GM12878 (cell line): Measurements from ENCODE around the gene MTFR1L. TPM values are rescaled to one million over a fixed set of nuclear protein-coding genes. Genes with fewer than 3 reads are reported as not detected.

Source experiments
- ATAC-seq: fragments of 200-7000 bp; cut with Tn5 transposase; 3 replicates; pipeline ENCODE4 v1.9.1; 2020; ENCODE audit warnings: mild to moderate bottlenecking, moderate library complexity
- BruUV-seq: library from RNA; stranded (reverse); fragments of 400-500 nt; replicated peaks from 2 replicates; lab custom pipeline; 2021; lab: Mats Ljungman, UMichigan
- CTCF ChIA-PET: fragments of 300-600 bp; sonication (Branson Sonifier 250); formaldehyde crosslinking; extraction: SDS; loops from one replicate; lab custom pipeline; 2021; ENCODE audit warnings: inconsistent platforms; lab: Yijun Ruan, JAX
- POLR2A ChIA-PET: fragments of 350-600 bp; formaldehyde crosslinking; extraction: SDS; loops from one replicate; lab custom pipeline; 2021; ENCODE audit warnings: inconsistent platforms; lab: Charles Lee
- RAD21 ChIA-PET: fragments of 300-600 bp; sonication (Branson Sonifier 250); formaldehyde crosslinking; loops from one replicate; lab custom pipeline; 2023; ENCODE audit warnings: antibody characterized with exemption; ENCODE audit not compliant: unreplicated experiment; lab: Charles Lee
- SMC1A ChIA-PET: fragments of 300-600 bp; sonication (Branson Sonifier 250); formaldehyde crosslinking; loops from one replicate; lab custom pipeline; 2023; ENCODE audit not compliant: unreplicated experiment, uncharacterized antibody; lab: Charles Lee
- DNase-seq: peaks from one replicate; pipeline ENCODE4 v3.0.0-alpha.2; 2011; ENCODE audit warnings: low read depth, low spot score
- FAIRE-seq: peaks from 3 replicates; lab custom pipeline; 2011; peaks lifted over from hg19 to GRCh38; lab: Jason Lieb, UNC
- H2AFZ ChIP-seq: 2 replicates; pipeline ENCODE4 v1.6.0; 2011; ENCODE audit warnings: low read depth, low read length, control low read depth; ENCODE audit not compliant: control insufficient read depth
- H3K27ac ChIP-seq: 2 replicates; pipeline ENCODE4 v1.5.1; 2011; ENCODE audit warnings: control low read depth; ENCODE audit not compliant: control insufficient read depth, insufficient read depth
- H3K27me3 ChIP-seq, 2 experiments: replicated peaks in 1 of 2; 2 replicates each; pipeline versions ENCODE4 v1.6.0 to v1.6.1; 2011; ENCODE audit warnings: low read length in 1 of 2; ENCODE audit not compliant: control insufficient read depth in 2 of 2, insufficient read depth in 2 of 2
- H3K36me3 ChIP-seq, 2 experiments: 2 replicates each; pipeline ENCODE4 v1.5.1; 2011; ENCODE audit warnings: low read length in 1 of 2; ENCODE audit not compliant: control insufficient read depth in 2 of 2, insufficient read depth in 2 of 2
- H3K4me1 ChIP-seq: 2 replicates; pipeline ENCODE4 v1.6.1; 2011; ENCODE audit warnings: mild to moderate bottlenecking, low read length, moderate library complexity, mixed read lengths; ENCODE audit not compliant: control insufficient read depth, insufficient read depth
- H3K4me2 ChIP-seq: 2 replicates; pipeline ENCODE4 v1.6.0; 2011; ENCODE audit warnings: control low read depth; ENCODE audit not compliant: control insufficient read depth, insufficient read depth
- H3K4me3 ChIP-seq: fragments of 200-600 bp; sonication (generic); 2 replicates; pipeline ENCODE4 v1.5.1; 2016
- H3K79me2 ChIP-seq: 2 replicates; pipeline ENCODE4 v1.6.0; 2011; ENCODE audit warnings: low read length; ENCODE audit not compliant: control insufficient read depth, insufficient read depth
- H3K9ac ChIP-seq: 2 replicates; pipeline ENCODE4 v1.8.0; 2011; ENCODE audit warnings: low read length, control low read depth, mixed read lengths; ENCODE audit not compliant: control insufficient read depth, insufficient read depth
- H3K9me3 ChIP-seq: replicated peaks from 3 replicates; pipeline ENCODE4 v1.5.1; 2011; ENCODE audit warnings: mild to moderate bottlenecking, low read length; ENCODE audit not compliant: control insufficient read depth, insufficient read depth
- H4K20me1 ChIP-seq: 2 replicates; pipeline ENCODE4 v1.6.0; 2011; ENCODE audit not compliant: control insufficient read depth, insufficient read depth
- BMI1 ChIP-seq: fragments of 450-650 bp; IDR thresholded peaks from 2 replicates; pipeline ENCODE4 v1.6.1; 2016; ENCODE audit warnings: mild to moderate bottlenecking, moderate library complexity, borderline replicate concordance
- GATAD2B ChIP-seq: fragments of 450-650 bp; conservative IDR thresholded peaks from 2 replicates; pipeline ENCODE4 v1.6.1; 2017; ENCODE audit warnings: low read depth, mild to moderate bottlenecking, moderate library complexity
- IKZF1 ChIP-seq: fragments of 450-650 bp; conservative IDR thresholded peaks from 2 replicates; pipeline ENCODE4 v1.6.1; 2017; ENCODE audit warnings: antibody characterized with exemption, mild to moderate bottlenecking
- SMAD1 ChIP-seq: fragments of 450-650 bp; IDR thresholded peaks from 2 replicates; pipeline ENCODE4 v1.6.1; 2018; ENCODE audit warnings: mild to moderate bottlenecking, low read depth; ENCODE audit not compliant: partially characterized antibody
- WGBS: methylation state at CpG from one replicate; pipeline ENCODE4 v1.1.6; 2016; ENCODE audit warnings: low lambda C conversion rate; ENCODE audit not compliant: insufficient replicate concordance, insufficient coverage; ENCODE audit errors: missing lambda C conversion rate; 5-methylcytosine and 5-hydroxymethylcytosine counted together
- in situ Hi-C: fragments of 300-500 bp; cut with MboI; formaldehyde crosslinking; loops from 9 replicates; pipeline ENCODE4 v1.14.3; 2018; ENCODE audit warnings: mixed read lengths
- intact Hi-C: fragments of 100-400 bp; cut with micrococcal nuclease; formaldehyde crosslinking; loops from one replicate; pipeline ENCODE4 v1.14.2; 2022; ENCODE audit not compliant: unreplicated experiment
- polyA plus RNA-seq, 11 experiments: library from polyadenylated mRNA; depleted of rRNA in 4 of 11; unstranded in 6 of 11; stranded (reverse) in 5 of 11; fragments of >200 nt; fragmentation: Nextera tagmentation in 4 of 11; fragmentation: Illumina TruSeq in 1 of 11; extraction: Ambion mirVana in 4 of 11; extraction: Trizol in 1 of 11; gene quantifications; 1 replicate in 1 of 11; 2 replicates in 10 of 11; pipeline versions ENCODE4 v1.2.1 to v1.2.3, GENCODE V29; 2011 to 2016; ENCODE audit warnings: inconsistent platforms in 2 of 11, missing spikeins in 2 of 11, low read depth in 1 of 11
- total RNA-seq, 4 experiments: library from RNA; depleted of rRNA in 3 of 4; stranded (reverse); fragments of >200 nt in 3 of 4; fragmentation: Illumina TruSeq in 1 of 4; extraction: Trizol in 1 of 4; gene quantifications; 2 replicates each; pipeline versions ENCODE4 v1.2.1 to v1.2.3, GENCODE V29; 2013 to 2021
- TF ChIP-seq, protein P1 (sequence below), 3 experiments: IDR thresholded peaks in 2 of 3; conservative IDR thresholded peaks in 1 of 3; 2 replicates each; pipeline ENCODE4 v1.5.1; 2011; ENCODE audit warnings: low read depth in 3 of 3, low read length in 3 of 3, mild to moderate bottlenecking in 3 of 3, control low read depth in 2 of 3, moderate library complexity in 2 of 3, inconsistent platforms in 1 of 3, mixed read lengths in 1 of 3; ENCODE audit not compliant: control insufficient read depth in 2 of 3, insufficient read depth in 1 of 3; ENCODE audit errors: extremely low read depth in 1 of 3
- TF ChIP-seq, protein P2 (sequence below): fragments of 450-650 bp; IDR thresholded peaks from 2 replicates; pipeline ENCODE4 v1.6.1; 2017; ENCODE audit warnings: mild to moderate bottlenecking, moderate library complexity
- TF ChIP-seq, protein P3 (sequence below): fragments of 450-650 bp; IDR thresholded peaks from 2 replicates; pipeline ENCODE4 v1.6.1; 2017; ENCODE audit warnings: mild to moderate bottlenecking

Gene MTFR1L
- total and polyA plus RNA-seq, 10 of the 15 experiments (the other 5 are each of a cell fraction or from before 2014, with no cell fraction given): 16.9 to 44.2 (median 30.3) TPM

DNA sequence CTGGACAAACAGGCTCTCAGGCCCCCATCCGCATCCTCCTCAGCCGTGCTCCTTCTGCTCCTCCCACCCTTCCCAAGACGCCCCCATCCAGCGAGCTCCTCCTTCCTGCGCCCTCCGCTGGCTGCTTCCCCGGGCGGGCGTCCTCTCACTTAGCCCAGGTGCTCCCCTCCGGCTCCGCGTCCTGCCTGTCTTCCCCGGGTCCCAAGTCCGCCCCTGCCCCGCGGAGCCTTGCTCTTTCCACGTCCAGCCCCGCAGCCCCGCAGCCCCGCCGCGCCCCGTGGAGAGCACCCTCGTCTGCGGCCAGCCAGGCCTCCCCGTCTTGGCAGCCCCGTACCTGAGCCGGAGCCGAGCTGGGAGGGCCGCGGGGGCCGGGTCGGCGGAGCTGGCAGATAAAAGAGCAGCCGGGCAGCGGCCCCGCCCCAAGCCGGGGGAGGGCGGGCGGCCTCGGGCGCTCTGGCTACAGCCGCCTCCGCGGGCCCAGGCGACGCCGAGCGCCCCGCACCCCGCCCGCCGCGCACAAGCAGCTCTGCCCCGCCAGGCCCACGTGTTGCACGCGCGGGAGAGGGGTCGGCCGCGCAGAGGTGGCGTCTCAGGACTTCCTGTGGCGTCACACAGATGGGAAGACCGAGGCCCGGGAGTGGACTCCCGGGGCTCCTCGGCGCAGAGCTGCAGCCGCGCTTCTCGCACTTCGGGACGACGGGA lies 55.6 kb downstream of the MTFR1L start, which contains the start of gene PAQR7 (continued):
- TF ChIP-seq SMAD1 (no peak), BMI1 (no peak)
- TF ChIP-seq, protein P1, sequence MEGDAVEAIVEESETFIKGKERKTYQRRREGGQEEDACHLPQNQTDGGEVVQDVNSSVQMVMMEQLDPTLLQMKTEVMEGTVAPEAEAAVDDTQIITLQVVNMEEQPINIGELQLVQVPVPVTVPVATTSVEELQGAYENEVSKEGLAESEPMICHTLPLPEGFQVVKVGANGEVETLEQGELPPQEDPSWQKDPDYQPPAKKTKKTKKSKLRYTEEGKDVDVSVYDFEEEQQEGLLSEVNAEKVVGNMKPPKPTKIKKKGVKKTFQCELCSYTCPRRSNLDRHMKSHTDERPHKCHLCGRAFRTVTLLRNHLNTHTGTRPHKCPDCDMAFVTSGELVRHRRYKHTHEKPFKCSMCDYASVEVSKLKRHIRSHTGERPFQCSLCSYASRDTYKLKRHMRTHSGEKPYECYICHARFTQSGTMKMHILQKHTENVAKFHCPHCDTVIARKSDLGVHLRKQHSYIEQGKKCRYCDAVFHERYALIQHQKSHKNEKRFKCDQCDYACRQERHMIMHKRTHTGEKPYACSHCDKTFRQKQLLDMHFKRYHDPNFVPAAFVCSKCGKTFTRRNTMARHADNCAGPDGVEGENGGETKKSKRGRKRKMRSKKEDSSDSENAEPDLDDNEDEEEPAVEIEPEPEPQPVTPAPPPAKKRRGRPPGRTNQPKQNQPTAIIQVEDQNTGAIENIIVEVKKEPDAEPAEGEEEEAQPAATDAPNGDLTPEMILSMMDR (IDR thresholded peaks at IDR 0.05 in 2 of 3, conservative IDR thresholded peaks at IDR 0.05 in 1 of 3; ENCODE audit: control insufficient read depth in 2 of 3, extremely low read depth in 1 of 3, insufficient read depth in 1 of 3, low read depth in 3 of 3, low read length in 3 of 3): no peak
- TF ChIP-seq, all 136 proteins: peak for 30

DNA sequence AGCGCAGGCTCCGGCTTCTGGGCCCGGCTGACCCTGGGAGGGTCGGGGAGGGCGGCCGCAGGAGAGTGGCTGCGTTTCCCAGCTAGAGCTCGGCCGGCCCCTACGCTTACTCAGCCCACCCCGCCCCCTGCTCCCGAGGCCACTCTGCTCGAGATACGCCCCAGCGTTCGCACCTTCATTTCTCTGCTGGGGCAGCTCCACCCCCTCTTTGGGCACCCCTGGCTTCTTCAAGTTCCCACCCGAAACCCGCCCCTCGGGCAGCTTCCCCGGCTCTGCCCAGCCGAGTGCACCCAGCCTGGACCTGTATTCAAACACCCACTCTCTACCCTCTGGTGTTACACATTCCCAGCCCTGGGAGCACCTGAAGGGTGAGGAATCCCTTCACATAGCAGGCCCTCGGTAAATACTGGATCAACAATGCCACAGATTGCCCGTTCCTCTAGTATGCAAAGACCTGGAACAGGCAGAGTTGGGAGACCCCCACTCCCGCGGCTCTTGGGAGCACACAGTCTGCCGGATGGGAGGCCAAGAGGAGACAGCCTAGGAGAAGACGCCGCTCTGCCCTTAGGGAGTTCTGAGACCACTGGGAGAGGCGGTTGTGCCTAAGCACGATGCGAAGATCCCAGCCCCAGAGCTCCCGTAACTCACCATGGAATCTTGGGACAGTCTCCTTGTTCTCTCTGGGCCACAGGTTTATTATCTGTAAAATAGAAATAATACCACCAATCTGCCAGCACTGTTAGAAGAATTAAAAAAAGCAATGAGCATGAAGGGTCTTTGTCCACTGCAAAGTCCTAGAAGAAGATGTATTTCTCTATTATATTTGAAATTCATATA lies 56.3 kb downstream of the MTFR1L start:
- TF ChIP-seq, protein P2, sequence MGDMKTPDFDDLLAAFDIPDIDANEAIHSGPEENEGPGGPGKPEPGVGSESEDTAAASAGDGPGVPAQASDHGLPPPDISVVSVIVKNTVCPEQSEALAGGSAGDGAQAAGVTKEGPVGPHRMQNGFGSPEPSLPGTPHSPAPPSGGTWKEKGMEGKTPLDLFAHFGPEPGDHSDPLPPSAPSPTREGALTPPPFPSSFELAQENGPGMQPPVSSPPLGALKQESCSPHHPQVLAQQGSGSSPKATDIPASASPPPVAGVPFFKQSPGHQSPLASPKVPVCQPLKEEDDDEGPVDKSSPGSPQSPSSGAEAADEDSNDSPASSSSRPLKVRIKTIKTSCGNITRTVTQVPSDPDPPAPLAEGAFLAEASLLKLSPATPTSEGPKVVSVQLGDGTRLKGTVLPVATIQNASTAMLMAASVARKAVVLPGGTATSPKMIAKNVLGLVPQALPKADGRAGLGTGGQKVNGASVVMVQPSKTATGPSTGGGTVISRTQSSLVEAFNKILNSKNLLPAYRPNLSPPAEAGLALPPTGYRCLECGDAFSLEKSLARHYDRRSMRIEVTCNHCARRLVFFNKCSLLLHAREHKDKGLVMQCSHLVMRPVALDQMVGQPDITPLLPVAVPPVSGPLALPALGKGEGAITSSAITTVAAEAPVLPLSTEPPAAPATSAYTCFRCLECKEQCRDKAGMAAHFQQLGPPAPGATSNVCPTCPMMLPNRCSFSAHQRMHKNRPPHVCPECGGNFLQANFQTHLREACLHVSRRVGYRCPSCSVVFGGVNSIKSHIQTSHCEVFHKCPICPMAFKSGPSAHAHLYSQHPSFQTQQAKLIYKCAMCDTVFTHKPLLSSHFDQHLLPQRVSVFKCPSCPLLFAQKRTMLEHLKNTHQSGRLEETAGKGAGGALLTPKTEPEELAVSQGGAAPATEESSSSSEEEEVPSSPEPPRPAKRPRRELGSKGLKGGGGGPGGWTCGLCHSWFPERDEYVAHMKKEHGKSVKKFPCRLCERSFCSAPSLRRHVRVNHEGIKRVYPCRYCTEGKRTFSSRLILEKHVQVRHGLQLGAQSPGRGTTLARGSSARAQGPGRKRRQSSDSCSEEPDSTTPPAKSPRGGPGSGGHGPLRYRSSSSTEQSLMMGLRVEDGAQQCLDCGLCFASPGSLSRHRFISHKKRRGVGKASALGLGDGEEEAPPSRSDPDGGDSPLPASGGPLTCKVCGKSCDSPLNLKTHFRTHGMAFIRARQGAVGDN: 0 out of 2 replicates have a peak, but pooled peaks have one; percentile 1
- TF ChIP-seq, protein P3, sequence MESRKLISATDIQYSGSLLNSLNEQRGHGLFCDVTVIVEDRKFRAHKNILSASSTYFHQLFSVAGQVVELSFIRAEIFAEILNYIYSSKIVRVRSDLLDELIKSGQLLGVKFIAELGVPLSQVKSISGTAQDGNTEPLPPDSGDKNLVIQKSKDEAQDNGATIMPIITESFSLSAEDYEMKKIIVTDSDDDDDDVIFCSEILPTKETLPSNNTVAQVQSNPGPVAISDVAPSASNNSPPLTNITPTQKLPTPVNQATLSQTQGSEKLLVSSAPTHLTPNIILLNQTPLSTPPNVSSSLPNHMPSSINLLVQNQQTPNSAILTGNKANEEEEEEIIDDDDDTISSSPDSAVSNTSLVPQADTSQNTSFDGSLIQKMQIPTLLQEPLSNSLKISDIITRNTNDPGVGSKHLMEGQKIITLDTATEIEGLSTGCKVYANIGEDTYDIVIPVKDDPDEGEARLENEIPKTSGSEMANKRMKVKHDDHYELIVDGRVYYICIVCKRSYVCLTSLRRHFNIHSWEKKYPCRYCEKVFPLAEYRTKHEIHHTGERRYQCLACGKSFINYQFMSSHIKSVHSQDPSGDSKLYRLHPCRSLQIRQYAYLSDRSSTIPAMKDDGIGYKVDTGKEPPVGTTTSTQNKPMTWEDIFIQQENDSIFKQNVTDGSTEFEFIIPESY: no peak
- TF ChIP-seq IKZF1: peak; percentile 12
- 0 out of 2 replicates have a peak, but pooled peaks have one; percentile 28 for TF ChIP-seq GATAD2B
- Histone ChIP-seq H4K20me1 (no peaks in the 10 kb centered on the region), H3K9me3 (no peaks in the 10 kb centered on the region), H3K4me2 (peak overlapping the region; percentile 92), H3K4me1 (peaks cover 33% of the 10 kb centered on the region), H3K36me3 (no peaks in the 10 kb centered on the region), H3K9ac (peak overlapping the region; percentile 76; the same call in 1 of the 2 replicates), H3K79me2 (peaks cover 9% of the 10 kb centered on the region), H3K27ac (no peak overlapping the region), H2AFZ (peak overlapping the region; percentile 81), H3K27me3 (no peaks in the 10 kb centered on the region; a peak in 1 of 4 replicates), H3K4me3 (peak overlapping the region; percentile 76; the same call in 1 of the 2 replicates)
- in situ Hi-C loops (no loop called here), intact Hi-C loops (no loop called here)
- ChIA-PET SMC1A (interaction anchor here (0.9 to 2.7 kb wide), 5 partner anchors 20 to 121 kb away, joined by 3 to 8 read pairs (median 4); partner anchors contain the start of genes MTFR1L and PAFAH2), POLR2A (interaction anchor here (0.7 to 3.6 kb wide), 3 partner anchors 18 to 121 kb away, joined by 3 to 26 read pairs (median 9); partner anchors contain the start of gene PAFAH2), RAD21 (interaction anchor here (1.0 to 2.0 kb wide), 6 partner anchors 17 to 122 kb away, joined by 3 to 13 read pairs (median 8); partner anchors contain the start of genes MTFR1L and PAFAH2), CTCF (interaction anchor here (1.0 to 3.1 kb wide), 5 partner anchors 19 to 121 kb away, joined by 3 to 25 read pairs (median 11); partner anchors contain the start of gene PAFAH2)
- 29% methylated on average over 32 of the region's 32 CpGs for WGBS
- no TSS peak for BruUV-seq
- peak; percentile 51 for ATAC-seq
- FAIRE-seq: no peak
- no peak for DNase-seq
